SK-N-SH (cell line): ENCODE results near the gene BTBD10. TPM values are rescaled to one million over a fixed set of nuclear protein-coding genes. Genes with fewer than 3 reads are reported as not detected.

ENCODE experiments used
- CTCF ChIA-PET: fragments of 300-600, 350-600 bp; formaldehyde crosslinking; extraction: SDS; loops from one replicate; lab custom pipeline; 2021; lab: Yijun Ruan, JAX
- POLR2A ChIA-PET: fragments of 350-600 bp; sonication (Branson Sonifier 250); formaldehyde crosslinking; extraction: SDS; loops from one replicate; lab custom pipeline; 2020; ENCODE audit warnings: antibody characterized with exemption, inconsistent platforms; lab: Yijun Ruan, JAX
- DNase-seq: peaks from one replicate; pipeline ENCODE4 v3.0.0; 2012
- H2AFZ ChIP-seq: fragments of 200-600 bp; sonication (generic); 2 replicates; pipeline ENCODE4 v1.8.1; 2016; ENCODE audit warnings: antibody characterized with exemption, mild to moderate bottlenecking, low read depth
- H3F3A ChIP-seq: fragments of 200-600 bp; sonication (generic); replicated peaks from 2 replicates; pipeline ENCODE3; 2016; ENCODE audit warnings: antibody characterized with exemption, mild to moderate bottlenecking; ENCODE audit not compliant: insufficient read depth
- H3K27ac ChIP-seq, 2 experiments: fragments of 200-500 bp in 1 of 2; fragments of 200-600 bp in 1 of 2; sonication (Bioruptor generic) in 1 of 2; sonication (generic), shearing (Covaris generic) in 1 of 2; 2 replicates each; pipeline versions ENCODE4 v1.5.1 to v1.6.1; 2014 to 2016; ENCODE audit warnings: low read depth in 2 of 2, inconsistent platforms in 1 of 2, low read length in 1 of 2, mild to moderate bottlenecking in 1 of 2, mixed read lengths in 1 of 2
- H3K27me3 ChIP-seq: fragments of 200-600 bp; sonication (generic), shearing (Covaris generic); 2 replicates; pipeline ENCODE4 v1.6.1; 2016; ENCODE audit warnings: mixed run types; ENCODE audit not compliant: insufficient read depth
- H3K36me3 ChIP-seq, 2 experiments: fragments of 200-500 bp in 1 of 2; fragments of 200-600 bp in 1 of 2; sonication (Bioruptor generic) in 1 of 2; sonication (generic) in 1 of 2; replicated peaks in 1 of 2; 2 replicates each; pipeline versions ENCODE3 to v1.5.1; 2014 to 2016; ENCODE audit warnings: low read length in 1 of 2, mild to moderate bottlenecking in 1 of 2; ENCODE audit not compliant: insufficient read depth in 2 of 2, control insufficient read depth in 1 of 2
- H3K4me1 ChIP-seq, 2 experiments: fragments of 200-500 bp in 1 of 2; fragments of 200-600 bp in 1 of 2; sonication (Bioruptor generic) in 1 of 2; sonication (generic), shearing (Covaris generic) in 1 of 2; 2 replicates each; pipeline versions ENCODE4 v1.5.1 to v1.6.1; 2014 to 2016; ENCODE audit warnings: low read depth in 1 of 2, low read length in 1 of 2, mixed run types in 1 of 2; ENCODE audit not compliant: insufficient read depth in 2 of 2, control insufficient read depth in 1 of 2
- H3K4me2 ChIP-seq: fragments of 200-600 bp; sonication (generic), shearing (Covaris generic); 2 replicates; pipeline ENCODE4 v1.6.1; 2017; ENCODE audit warnings: mixed run types
- H3K4me3 ChIP-seq, 2 experiments: fragments of 200-500 bp in 1 of 2; fragments of 200-600 bp in 1 of 2; sonication (Bioruptor generic) in 1 of 2; sonication (generic), shearing (Covaris generic) in 1 of 2; 2 replicates each; pipeline versions ENCODE4 v1.5.1 to v1.8.1; 2014 to 2016; ENCODE audit warnings: low read depth in 2 of 2, inconsistent platforms in 1 of 2, low read length in 1 of 2, mild to moderate bottlenecking in 1 of 2, mixed read lengths in 1 of 2, moderate library complexity in 1 of 2
- H3K79me2 ChIP-seq: fragments of 200-600 bp; sonication (generic); 2 replicates; pipeline ENCODE4 v1.8.1; 2017; ENCODE audit warnings: mild to moderate bottlenecking; ENCODE audit not compliant: insufficient read depth
- H3K9ac ChIP-seq: fragments of 200-600 bp; sonication (generic); 2 replicates; pipeline ENCODE4 v1.6.1; 2017; ENCODE audit warnings: mixed run types
- H3K9me2 ChIP-seq: fragments of 200-600 bp; sonication (generic); 2 replicates; pipeline ENCODE4 v1.6.1; 2017; ENCODE audit warnings: mixed run types
- H3K9me3 ChIP-seq: fragments of 200-600 bp; sonication (generic); 2 replicates; pipeline ENCODE4 v1.6.1; 2017; ENCODE audit warnings: mixed run types, mild to moderate bottlenecking, moderate library complexity
- H4K20me1 ChIP-seq: fragments of 200-600 bp; sonication (generic); 2 replicates; pipeline ENCODE4 v1.6.1; 2017; ENCODE audit warnings: mild to moderate bottlenecking, mixed run types; ENCODE audit not compliant: insufficient read depth
- CHD2 ChIP-seq: fragments of 150-350 bp; IDR thresholded peaks from 2 replicates; pipeline ENCODE4 v1.6.1; 2018; ENCODE audit warnings: low read length; ENCODE audit not compliant: partially characterized antibody
- CTCF ChIP-seq: fragments of 200-600 bp; sonication (generic); IDR thresholded peaks from 2 replicates; pipeline ENCODE4 v1.6.1; 2017; ENCODE audit warnings: antibody characterized with exemption, mild to moderate bottlenecking, moderate library complexity
- ELF1 ChIP-seq: IDR thresholded peaks from 2 replicates; pipeline ENCODE4 v1.4.0; 2012
- EP300 ChIP-seq, 2 experiments: IDR thresholded peaks; 2 replicates each; pipeline versions ENCODE4 v1.4.0 to v1.6.1; 2012; ENCODE audit warnings: borderline replicate concordance in 1 of 2, low read depth in 1 of 2, low read length in 1 of 2
- FOXM1 ChIP-seq: IDR thresholded peaks from 2 replicates; pipeline ENCODE4 v1.4.0; 2012; ENCODE audit warnings: low read depth, mild to moderate bottlenecking
- JUND ChIP-seq: IDR thresholded peaks from 2 replicates; pipeline ENCODE4 v1.4.0; 2012
- NRF1 ChIP-seq: IDR thresholded peaks from 2 replicates; pipeline ENCODE4 v1.6.1; 2012; ENCODE audit warnings: low read depth, mild to moderate bottlenecking, low read length
- POLR2AphosphoS5 ChIP-seq: IDR thresholded peaks from 2 replicates; pipeline ENCODE4 v1.6.1; 2012; ENCODE audit warnings: low read depth, low read length
- SIN3A ChIP-seq: IDR thresholded peaks from 2 replicates; pipeline ENCODE4 v1.6.1; 2012; ENCODE audit warnings: low read depth, mild to moderate bottlenecking, low read length, moderate library complexity, borderline replicate concordance
- TCF12 ChIP-seq: IDR thresholded peaks from 2 replicates; pipeline ENCODE4 v1.4.0; 2012
- YY1 ChIP-seq: IDR thresholded peaks from 2 replicates; pipeline ENCODE4 v1.4.0; 2012; ENCODE audit warnings: low read depth, mild to moderate bottlenecking
- ZBTB33 ChIP-seq: IDR thresholded peaks from 2 replicates; pipeline ENCODE4 v1.4.0; 2012; ENCODE audit warnings: low read depth, borderline replicate concordance
- WGBS: methylation state at CpG from one replicate; pipeline ENCODE4 v1.1.6; 2017; ENCODE audit warnings: low lambda C conversion rate; 5-methylcytosine and 5-hydroxymethylcytosine counted together
- polyA plus RNA-seq, 3 experiments: library from polyadenylated mRNA; depleted of rRNA; stranded (reverse); fragments of >200 nt; gene quantifications; 2 replicates each; pipeline ENCODE4 v1.2.3, GENCODE V29; 2012
- TF ChIP-seq, protein P1 (sequence below): IDR thresholded peaks from 2 replicates; pipeline ENCODE4; 2012
- TF ChIP-seq, protein P2 (sequence below): IDR thresholded peaks from 2 replicates; pipeline ENCODE4 v1.4.0; 2012; ENCODE audit warnings: low read depth, borderline replicate concordance

The BTBD10 gene
- polyA plus RNA-seq, 1 of the 3 experiments (the other 2 are of a cell fraction): 23.0 TPM

DNA sequence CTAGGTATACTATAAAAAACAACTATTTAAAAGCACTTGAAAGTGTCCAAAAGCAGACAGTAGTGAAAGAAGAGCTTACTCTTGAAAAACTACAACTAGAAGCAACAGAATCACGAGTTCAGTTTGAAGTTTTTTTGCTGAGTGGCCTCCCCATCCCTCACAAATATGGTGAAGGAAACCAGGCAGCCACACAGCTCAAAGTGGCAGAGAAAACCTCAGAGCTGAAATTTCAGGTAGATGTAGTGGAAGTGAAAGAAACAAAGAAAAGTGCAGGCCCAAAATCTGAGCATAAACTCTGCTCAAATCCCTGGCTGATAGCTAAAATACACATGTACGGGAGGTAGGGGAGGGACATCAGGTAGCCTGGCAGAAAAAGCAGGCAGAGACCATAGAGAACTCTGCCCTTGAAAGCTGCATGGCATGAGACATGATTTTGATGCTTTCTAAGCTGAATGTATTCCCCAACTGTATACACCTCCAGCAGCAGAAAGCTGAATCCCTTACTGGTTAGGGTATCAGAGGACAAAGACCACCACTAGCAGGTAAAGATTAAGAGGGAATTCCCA is 12.1 kb downstream of the BTBD10 start:
- Histone ChIP-seq H3K4me2 (no peak overlapping the region), H3K9me2 (no peaks in the 10 kb centered on the region; the same call in 1 of the 2 replicates), H3K36me3 (peaks cover 0 to 14% of the 10 kb centered on the region in 2 experiments), H3K4me1 (peaks cover 0 to 4% of the 10 kb centered on the region in 2 experiments; a peak in 3 of 4 replicates), H2AFZ (no peak overlapping the region), H3K9me3 (no peaks in the 10 kb centered on the region; the same call in 1 of the 2 replicates), H4K20me1 (peaks cover 22% of the 10 kb centered on the region), H3K79me2 (peaks cover 97% of the 10 kb centered on the region), H3K27ac (no peak overlapping the region), H3K4me3 (no peak overlapping the region), H3K27me3 (no peaks in the 10 kb centered on the region), H3F3A (peaks cover 6% of the 10 kb centered on the region), H3K9ac (no peak overlapping the region)
- 98% methylated on average over 2 of the region's 2 CpGs for WGBS
- no peak for TF ChIP-seq FOXM1
- TF ChIP-seq SIN3A: no peak
- no peak for TF ChIP-seq JUND
- no peak for TF ChIP-seq YY1
- TF ChIP-seq, protein P1, sequence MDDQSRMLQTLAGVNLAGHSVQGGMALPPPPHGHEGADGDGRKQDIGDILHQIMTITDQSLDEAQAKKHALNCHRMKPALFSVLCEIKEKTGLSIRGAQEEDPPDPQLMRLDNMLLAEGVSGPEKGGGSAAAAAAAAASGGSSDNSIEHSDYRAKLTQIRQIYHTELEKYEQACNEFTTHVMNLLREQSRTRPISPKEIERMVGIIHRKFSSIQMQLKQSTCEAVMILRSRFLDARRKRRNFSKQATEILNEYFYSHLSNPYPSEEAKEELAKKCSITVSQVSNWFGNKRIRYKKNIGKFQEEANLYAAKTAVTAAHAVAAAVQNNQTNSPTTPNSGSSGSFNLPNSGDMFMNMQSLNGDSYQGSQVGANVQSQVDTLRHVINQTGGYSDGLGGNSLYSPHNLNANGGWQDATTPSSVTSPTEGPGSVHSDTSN: no peak
- TF ChIP-seq POLR2AphosphoS5: no peak
- CTCF ChIA-PET: interaction anchor here (1.0 to 1.2 kb wide), 2 partner anchors 10 to 12 kb away, joined by 3 read pairs; partner anchors contain the start of gene BTBD10
- DNase-seq: no peak
- POLR2A ChIA-PET: no interaction called here

- Histone ChIP-seq H4K20me1 (peaks cover 15% of the 10 kb centered on the region), H3K27ac (no peak overlapping the region), H3K36me3 (peaks cover 0 to 14% of the 10 kb centered on the region in 2 experiments), H3K9me2 (no peaks in the 10 kb centered on the region; the same call in 1 of the 2 replicates), H3K79me2 (peaks cover 97% of the 10 kb centered on the region), H3K4me1 (peaks cover 0 to 6% of the 10 kb centered on the region in 2 experiments; a peak in 3 of 4 replicates), H3K9me3 (no peaks in the 10 kb centered on the region; the same call in 1 of the 2 replicates), H3K27me3 (no peaks in the 10 kb centered on the region), H3K9ac (no peak overlapping the region), H3K4me3 (no peak overlapping the region), H3F3A (peaks cover 6% of the 10 kb centered on the region), H2AFZ (no peak overlapping the region), H3K4me2 (no peak overlapping the region)
- 0% methylated on average over 1 of the region's 1 CpG for whole genome bisulfite sequencing
- DNase-seq: no peak
- TF ChIP-seq NRF1 (no peak), CTCF (no peak), FOXM1 (no peak), ELF1 (no peak), POLR2AphosphoS5 (no peak), CHD2 (no peak), TCF12 (no peak), SIN3A (no peak), EP300 (IDR thresholded peaks at IDR 0.05; ENCODE audit: borderline replicate concordance in 1 of 2, low read depth in 1 of 2, low read length in 1 of 2) (no peak), ZBTB33 (no peak), JUND (no peak)
- TF ChIP-seq, protein P2, sequence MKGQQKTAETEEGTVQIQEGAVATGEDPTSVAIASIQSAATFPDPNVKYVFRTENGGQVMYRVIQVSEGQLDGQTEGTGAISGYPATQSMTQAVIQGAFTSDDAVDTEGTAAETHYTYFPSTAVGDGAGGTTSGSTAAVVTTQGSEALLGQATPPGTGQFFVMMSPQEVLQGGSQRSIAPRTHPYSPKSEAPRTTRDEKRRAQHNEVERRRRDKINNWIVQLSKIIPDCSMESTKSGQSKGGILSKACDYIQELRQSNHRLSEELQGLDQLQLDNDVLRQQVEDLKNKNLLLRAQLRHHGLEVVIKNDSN: no peak
- TF ChIP-seq, protein P1: no peak
- ChIA-PET POLR2A (no interaction called here), CTCF (interaction anchor here (0.7 kb wide), 1 partner anchor 957 kb away, joined by 3 read pairs; no protein-coding TSS in a partner anchor)
Measured at GRCh38 chr11:13449522-13449921, 13.5 kb downstream of the BTBD10 start.
